ENCODE data around the gene MFGE8.

Gene MFGE8

DNA sequence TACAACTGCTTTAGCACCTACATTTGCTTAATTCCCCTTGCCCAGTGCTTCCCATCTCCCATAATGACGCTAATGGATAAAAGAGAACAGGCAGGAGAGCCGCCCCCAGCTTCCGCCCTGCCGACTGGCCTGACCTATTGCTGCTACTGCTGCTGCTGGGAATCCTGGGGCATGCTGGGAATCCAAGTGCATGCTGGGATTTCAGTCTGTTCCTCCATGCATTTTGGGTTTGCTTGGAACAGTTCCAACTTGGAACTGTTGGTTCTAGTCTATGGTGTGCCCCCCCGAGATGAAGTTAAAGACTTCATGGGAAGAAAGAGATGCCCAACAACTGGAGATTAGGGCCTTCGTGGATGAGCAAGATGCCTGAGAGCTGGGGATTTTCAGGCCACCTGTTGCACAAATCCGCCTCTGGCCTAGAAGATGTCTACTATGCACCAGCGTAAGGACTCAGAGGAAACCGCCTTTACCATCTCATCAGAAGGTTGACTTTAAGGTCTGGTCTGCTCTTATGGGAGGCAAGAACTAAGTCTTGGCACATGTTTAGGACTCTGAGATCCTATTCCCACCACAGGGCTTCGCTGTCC, 46.8 kb downstream of the MFGE8 start:
- no peak overlapping the region for H3K27ac Mint-ChIP-seq
- no peaks in the 10 kb centered on the region for H3K4me1 Mint-ChIP-seq
- no peaks in the 10 kb centered on the region for H3K9me3 Mint-ChIP-seq
- H3K4me3 Mint-ChIP-seq = no peak overlapping the region
- TF ChIP-seq, protein P1, sequence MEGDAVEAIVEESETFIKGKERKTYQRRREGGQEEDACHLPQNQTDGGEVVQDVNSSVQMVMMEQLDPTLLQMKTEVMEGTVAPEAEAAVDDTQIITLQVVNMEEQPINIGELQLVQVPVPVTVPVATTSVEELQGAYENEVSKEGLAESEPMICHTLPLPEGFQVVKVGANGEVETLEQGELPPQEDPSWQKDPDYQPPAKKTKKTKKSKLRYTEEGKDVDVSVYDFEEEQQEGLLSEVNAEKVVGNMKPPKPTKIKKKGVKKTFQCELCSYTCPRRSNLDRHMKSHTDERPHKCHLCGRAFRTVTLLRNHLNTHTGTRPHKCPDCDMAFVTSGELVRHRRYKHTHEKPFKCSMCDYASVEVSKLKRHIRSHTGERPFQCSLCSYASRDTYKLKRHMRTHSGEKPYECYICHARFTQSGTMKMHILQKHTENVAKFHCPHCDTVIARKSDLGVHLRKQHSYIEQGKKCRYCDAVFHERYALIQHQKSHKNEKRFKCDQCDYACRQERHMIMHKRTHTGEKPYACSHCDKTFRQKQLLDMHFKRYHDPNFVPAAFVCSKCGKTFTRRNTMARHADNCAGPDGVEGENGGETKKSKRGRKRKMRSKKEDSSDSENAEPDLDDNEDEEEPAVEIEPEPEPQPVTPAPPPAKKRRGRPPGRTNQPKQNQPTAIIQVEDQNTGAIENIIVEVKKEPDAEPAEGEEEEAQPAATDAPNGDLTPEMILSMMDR (IDR thresholded peaks at IDR 0.05; ENCODE audit: unreplicated experiment in 3 of 3) = no peak
- H3K36me3 Mint-ChIP-seq (ENCODE audit: low read depth) = no peaks in the 10 kb centered on the region
- peaks cover 6% of the 10 kb centered on the region for H3K27me3 Mint-ChIP-seq (ENCODE audit: low read depth)

GRCh38 chr15:88865498-88866099, 47.6 kb downstream of the MFGE8 start:
- Mint-ChIP-seq H3K27me3 (ENCODE audit: low read depth) (peaks cover 6% of the 10 kb centered on the region), H3K4me1 (no peaks in the 10 kb centered on the region), H3K36me3 (ENCODE audit: low read depth) (no peaks in the 10 kb centered on the region), H3K27ac (no peak overlapping the region), H3K9me3 (no peaks in the 10 kb centered on the region), H3K4me3 (no peak overlapping the region)
- TF ChIP-seq, protein P1 (IDR thresholded peaks at IDR 0.05; ENCODE audit: unreplicated experiment in 3 of 3) = no peak

DNA sequence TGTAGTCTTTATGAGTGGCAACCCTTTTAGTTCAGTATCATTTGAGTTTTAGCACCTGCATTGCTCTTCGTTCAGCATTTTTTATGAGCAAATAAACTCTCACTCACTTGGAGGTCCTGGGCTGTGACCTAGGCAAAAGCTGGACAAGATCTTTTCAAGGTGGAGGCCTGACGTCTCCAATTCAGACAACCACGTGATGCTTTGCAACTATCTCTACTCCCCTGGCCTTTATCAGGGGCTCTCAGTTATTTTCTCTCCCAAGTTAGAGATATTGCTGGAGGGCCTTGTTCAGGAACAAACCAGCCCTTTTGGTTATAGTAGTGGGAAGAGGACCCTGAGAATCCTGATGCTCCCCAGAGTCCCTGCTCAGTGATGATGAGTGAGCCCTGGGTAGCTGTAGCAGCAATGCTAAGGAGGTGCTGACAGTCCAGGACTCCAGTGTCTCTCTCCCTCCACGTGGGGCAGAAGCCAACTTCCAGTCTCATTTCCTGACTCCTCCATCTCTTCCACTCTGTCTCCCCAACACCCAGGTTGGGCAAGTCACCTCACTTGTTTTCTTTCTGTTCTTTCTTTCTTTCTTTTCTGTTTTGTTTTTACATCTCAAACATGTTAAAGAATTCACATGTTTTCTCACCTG, 48.2 kb downstream of the MFGE8 start:
- no peaks in the 10 kb centered on the region for H3K36me3 Mint-ChIP-seq (ENCODE audit: low read depth)
- TF ChIP-seq, protein P1 (IDR thresholded peaks at IDR 0.05; ENCODE audit: unreplicated experiment in 3 of 3) = no peak

DNA sequence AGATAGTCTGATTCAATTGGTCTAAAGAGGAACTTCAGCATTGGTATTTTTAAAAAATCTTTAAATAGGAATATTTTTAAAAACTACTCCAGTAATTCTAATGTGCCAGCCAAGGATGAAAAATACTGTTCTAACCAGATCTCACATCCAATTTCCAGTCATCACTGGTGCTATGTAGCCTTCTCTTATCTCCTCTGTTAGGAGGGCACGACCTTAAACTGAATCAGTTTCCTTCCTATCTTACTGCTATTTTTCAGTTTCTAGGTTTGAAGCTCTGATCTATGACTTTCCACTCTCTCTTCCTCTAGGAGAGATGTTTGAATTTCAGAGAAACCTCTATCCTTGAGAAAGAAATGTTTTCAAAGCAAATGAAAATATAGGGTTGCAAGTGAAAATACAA, 49.8 kb downstream of the MFGE8 start:
- Mint-ChIP-seq H3K27ac (no peak overlapping the region), H3K4me3 (no peak overlapping the region), H3K27me3 (ENCODE audit: low read depth) (peaks cover 4% of the 10 kb centered on the region), H3K9me3 (no peaks in the 10 kb centered on the region), H3K4me1 (no peaks in the 10 kb centered on the region), H3K36me3 (ENCODE audit: low read depth) (no peaks in the 10 kb centered on the region)
- TF ChIP-seq, protein P1 (IDR thresholded peaks at IDR 0.05; ENCODE audit: unreplicated experiment in 3 of 3) = no peak

More for the DNA sequence above, 48.2 kb downstream of the MFGE8 start:
- Mint-ChIP-seq H3K4me1 (no peaks in the 10 kb centered on the region), H3K4me3 (no peak overlapping the region), H3K27me3 (ENCODE audit: low read depth) (peaks cover 9% of the 10 kb centered on the region), H3K9me3 (no peaks in the 10 kb centered on the region), H3K27ac (no peak overlapping the region)

DNA sequence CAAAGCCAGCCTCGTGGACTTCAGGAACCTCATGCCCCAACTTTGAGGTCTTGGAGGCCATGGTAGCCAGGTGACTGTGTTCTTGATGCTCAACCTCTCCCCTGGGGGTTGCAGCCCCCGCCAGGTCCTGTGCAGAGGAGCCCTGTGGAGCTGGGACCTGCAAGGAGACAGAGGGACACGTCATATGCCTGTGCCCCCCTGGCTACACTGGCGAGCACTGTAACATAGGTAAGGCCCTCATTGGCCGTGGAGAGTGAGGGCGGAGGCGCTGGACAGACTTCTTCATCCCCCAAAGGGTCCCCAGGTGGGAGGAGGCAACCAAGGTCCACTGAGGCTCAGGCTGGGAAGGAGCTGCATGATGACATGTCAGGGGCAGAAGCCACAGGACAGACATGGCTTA, 53.0 kb downstream of the MFGE8 start:
- H3K27ac Mint-ChIP-seq = no peak overlapping the region
- no peak overlapping the region for H3K4me3 Mint-ChIP-seq
- no peaks in the 10 kb centered on the region for H3K9me3 Mint-ChIP-seq
- TF ChIP-seq, protein P1 (IDR thresholded peaks at IDR 0.05; ENCODE audit: unreplicated experiment in 3 of 3) = no peak
- H3K36me3 Mint-ChIP-seq (ENCODE audit: low read depth) = no peaks in the 10 kb centered on the region
- no peaks in the 10 kb centered on the region for H3K4me1 Mint-ChIP-seq
- peaks cover 13% of the 10 kb centered on the region for H3K27me3 Mint-ChIP-seq (ENCODE audit: low read depth)
